GM18870 (cell line): ENCODE measurements around the gene FRMD4B.
A peak's percentile ranks its signal among the peaks of the same experiment; 100 is the strongest.

Experiments used
- ATAC-seq: cut with Tn5 transposase; IDR thresholded peaks from one replicate; pipeline ENCODE4 v1.9.1; 2021; ENCODE audit warnings: moderate library complexity; ENCODE audit not compliant: unreplicated experiment

FRMD4B gene

DNA sequence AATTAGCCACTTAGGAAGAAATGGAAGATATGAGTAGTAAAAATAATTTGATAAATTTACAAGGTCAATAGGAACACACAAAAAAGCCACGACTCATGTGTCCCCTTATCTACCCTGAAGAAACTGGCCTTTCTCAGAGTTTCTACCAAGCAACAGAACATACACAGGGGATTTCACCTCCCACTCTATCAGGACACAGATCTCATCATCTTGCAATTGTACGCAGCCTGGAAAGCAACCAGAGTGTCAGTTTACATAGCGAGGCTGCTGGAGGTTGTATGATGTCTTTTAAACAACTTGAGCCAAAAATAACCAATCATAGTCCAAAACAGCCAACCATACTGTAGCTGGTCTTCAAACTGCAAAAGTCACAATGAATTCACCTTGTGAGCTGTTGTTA is 243.8 kb downstream of the FRMD4B start:
- no peak for ATAC-seq

DNA sequence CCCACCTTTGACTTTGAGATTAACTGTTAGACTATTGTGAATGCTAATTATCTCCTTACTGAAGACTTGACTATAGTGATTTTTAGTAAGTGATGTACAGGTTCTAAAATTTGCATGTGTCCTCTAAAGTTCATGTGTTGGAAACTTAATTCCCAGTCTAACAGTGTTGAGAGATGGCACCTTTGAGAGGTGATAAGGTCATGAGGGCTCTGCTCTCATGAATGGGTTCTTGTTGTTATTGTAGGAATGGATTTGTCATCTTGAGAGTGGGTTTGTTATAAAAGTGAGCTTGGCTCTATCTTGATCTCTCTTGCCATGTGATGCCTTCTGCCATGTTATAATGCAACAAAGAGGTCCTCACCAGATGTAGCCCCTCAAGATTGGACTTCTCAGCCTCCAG is 244.6 kb downstream of the FRMD4B start:
- no peak for ATAC-seq

DNA sequence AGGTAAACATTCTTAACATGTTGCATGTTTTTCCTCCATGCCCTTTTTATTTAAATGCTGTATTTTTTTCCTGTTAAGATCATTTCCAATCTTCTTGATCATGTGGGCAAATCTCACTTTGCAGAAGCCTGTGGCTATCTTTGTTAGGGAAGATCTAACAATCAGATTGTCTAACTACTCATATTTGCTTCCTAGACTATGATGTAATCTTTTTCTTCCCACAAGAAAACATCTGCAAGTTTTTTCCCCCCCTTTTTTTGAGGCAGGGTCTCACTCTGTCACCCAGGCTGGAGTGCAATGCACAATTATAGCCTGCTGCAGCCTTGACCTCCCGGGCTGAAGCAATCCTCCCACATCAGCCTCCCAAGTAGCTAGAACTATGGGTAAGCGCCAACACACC is 248.5 kb downstream of the FRMD4B start:
- ATAC-seq: no peak

DNA sequence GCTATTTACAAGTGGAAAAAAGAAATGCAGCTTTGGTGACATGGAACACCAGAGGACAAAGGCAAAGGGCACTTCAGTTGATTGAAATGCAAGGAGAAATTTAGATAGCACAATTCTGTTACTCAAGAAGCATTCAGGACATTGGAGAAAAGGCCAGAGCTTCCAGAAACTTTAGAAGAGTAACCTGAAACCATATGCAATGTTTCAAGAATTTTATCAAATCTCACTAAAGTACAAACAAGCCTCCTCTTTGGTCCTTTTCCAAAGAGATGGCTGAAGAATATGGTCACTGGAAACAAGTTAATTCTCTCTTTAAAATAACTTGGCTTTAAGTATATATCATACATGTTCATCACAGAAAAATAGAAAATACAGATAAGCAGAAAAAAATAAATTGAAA is 248.9 kb downstream of the FRMD4B start:
- no peak for ATAC-seq

DNA sequence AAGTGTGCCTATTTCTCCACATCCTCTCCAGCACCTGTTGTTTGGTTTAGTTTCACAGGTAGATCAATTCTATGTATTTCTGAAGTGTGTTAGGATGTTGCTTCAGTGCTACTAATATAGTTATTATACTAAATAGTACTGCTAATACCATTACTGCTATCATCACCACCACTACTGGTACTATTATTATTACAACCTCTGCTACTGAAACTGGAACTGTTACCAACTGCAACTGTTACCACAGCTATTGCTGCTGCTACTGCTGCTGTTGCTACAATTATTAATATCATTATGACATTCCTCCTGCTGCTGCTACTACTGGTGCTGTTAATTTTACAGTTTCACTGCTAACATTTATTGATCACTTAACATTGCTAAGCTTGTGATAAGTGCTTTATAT is 255.2 kb downstream of the FRMD4B start:
- peak; percentile 84 for ATAC-seq

DNA sequence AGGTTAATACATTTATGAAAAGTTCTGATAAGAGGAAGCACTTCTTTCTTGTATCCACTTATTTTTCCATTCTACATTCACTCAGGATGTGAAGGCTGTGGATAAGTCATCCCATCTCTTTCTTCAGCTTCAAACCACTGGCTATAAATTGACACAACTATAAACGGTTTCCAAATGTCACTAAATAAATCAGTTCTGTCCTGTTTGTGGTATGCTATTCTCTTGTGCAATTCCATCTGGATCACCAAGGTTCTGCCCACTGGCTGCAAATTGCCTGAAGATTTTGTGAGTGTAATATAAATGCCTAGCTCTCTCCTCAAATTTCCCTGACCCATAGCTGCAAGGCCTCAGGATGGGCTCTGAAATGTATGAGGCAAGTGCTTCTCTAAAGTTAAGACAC is 256.4 kb downstream of the FRMD4B start:
- no peak for ATAC-seq

DNA sequence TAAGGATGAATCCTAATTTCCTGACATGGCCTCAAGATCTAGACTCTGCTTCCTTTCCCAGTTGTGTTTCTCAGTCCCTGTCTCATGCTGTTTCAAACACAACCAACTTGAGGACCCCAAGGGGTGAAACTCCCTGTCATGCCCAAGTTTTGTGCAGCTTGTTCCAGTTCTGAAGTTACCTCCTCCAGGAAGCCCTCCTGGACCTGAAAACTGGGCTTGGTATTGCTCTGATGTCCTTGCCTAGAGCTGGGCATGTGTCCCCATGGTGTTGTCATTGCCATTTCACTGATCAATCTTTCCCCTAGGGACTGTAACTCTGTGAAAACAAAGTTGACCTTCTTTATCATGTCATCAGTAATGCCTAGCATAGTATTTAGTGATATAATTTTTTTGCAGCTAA is 257.4 kb downstream of the FRMD4B start:
- no peak for ATAC-seq

DNA sequence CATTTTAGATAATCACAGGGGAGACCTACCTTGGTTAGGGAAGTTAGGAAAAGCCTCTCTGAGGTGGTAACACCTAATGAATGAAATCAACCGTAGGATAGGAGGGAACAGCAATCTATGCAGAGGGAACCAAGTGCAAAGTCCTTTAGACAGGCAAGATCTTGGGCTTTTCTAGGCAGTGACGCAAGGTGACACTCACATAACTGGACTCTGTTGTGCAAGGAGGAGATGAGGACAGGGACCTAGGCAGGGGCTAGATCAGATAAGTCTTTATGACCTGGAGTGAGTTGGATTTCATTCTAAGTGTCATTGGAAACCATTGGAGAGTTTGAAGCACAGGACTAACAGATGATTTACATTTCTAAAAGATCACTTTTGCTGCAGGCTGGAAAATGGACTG is 258.9 kb downstream of the FRMD4B start:
- ATAC-seq: no peak

DNA sequence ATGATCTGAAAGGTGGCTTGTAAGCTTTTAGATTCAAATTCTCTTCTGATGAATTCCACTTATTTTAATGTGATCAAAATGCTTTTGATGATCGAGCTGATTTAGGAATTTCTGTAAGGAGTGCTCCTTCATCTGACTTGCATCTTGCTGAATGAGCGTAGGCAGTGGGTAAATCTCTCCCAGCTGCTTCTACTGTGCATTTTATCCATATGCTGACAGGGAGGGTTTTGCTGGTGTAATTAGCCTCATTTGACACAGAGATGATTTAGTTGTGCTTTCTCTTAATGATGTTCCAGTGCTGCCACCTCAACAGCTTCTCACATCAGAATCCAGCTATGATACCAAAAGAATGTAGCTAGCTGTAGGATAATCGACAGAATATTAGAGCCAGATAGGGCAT is 259.7 kb downstream of the FRMD4B start:
- ATAC-seq: no peak

DNA sequence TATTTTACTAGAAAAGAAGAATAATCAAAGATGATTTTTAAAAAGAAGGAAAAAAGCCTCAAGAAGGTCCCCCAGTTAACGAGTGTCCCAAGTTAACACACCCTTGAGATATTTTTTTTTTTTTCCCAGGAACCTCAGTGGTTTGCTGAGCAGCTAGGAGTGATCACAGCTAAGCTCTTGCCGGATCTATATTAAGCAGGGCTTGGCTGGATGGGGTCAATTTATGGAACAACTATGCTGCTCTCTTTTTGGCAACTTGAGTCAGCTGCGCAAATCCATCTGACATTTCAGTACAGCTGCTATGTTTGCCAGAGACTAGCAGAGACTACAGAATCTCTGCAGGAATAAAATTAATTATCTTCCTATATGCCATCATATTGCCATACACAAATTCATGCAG is 263.5 kb downstream of the FRMD4B start, which contains the start of gene LMOD3:
TSS of gene LMOD3 (minus strand) at position 193 of the 400 bp plus-strand sequence. CDS start 209 bp downstream, outside the sequence.
- no peak for ATAC-seq

DNA sequence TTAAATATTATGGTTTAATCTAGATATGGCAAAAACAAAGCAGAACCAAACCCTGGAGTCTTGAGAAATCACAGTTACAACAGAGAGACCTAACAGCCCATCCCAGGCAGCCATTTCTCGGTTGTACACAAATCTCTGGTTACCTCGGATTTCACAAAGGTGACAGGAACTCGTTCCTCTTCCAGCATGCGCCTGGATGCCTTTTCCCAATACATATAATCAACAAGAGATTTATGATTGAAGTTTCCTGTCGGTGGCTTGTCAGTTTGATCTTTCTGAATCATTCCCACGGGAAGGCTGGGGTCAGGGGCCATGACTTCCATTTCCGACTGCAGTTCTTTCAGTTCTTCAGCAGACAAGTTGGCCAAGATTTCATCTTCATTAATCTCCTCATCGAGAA is 263.9 kb downstream of the FRMD4B start:
- no peak for ATAC-seq

DNA sequence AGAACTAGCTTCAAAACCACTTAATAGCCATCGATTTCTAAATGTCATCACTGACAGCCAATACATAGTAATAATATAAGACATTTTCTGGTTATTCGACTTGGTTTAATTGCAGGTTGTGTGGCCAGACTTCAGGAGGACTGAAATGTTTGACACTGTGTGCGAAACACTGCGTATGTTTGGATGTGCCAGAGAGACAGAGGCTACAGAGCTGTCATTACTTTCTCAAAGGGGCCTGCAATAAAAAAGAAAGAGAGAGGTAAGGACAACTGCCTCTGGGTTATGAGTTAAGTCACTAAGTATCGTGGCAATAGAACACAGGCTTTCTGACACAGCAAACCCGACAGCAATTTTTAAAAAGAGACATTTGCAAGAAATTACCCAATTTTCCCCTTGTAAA is 264.4 kb downstream of the FRMD4B start:
- no peak for ATAC-seq

DNA sequence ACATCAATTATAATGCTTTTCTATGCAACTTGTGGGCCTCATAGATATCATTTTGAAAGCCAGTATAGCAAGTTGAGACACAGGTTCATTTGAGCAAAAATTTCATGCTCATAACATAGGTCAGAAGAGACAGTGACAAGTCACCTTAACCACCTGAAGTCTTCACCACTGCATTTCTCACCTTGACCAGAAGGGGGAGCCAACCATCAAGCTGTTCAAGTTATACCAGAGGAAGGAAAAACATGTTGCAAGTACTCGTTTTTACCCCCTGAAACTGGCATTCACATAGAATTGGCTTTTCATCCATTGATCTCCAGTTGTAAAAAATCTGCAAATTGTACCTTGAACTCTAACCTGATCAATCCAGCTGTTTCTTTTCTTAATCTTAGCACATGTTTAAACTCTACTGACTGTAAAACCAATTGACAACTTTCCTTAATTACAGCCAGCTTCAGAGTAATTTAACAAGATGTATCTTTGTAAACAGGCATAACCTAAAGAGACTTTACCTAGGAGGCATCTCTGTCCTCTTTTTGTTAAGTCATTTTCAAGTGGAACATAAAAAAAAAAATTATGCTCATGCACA is 264.9 kb downstream of the FRMD4B start:
- peak; percentile 83 for ATAC-seq
